SH-SY5Y (cell line): ENCODE data around the gene GRAMD2A.

ENCODE experiments used
- GATA2 ChIP-seq: IDR thresholded peaks from 2 replicates; pipeline ENCODE4 v1.6.1; 2011; ENCODE audit warnings: mild to moderate bottlenecking, low read depth, low read length
- GATA3 ChIP-seq: IDR thresholded peaks from 2 replicates; pipeline ENCODE4 v1.6.1; 2011; ENCODE audit warnings: low read depth, mild to moderate bottlenecking, low read length, moderate library complexity

DNA sequence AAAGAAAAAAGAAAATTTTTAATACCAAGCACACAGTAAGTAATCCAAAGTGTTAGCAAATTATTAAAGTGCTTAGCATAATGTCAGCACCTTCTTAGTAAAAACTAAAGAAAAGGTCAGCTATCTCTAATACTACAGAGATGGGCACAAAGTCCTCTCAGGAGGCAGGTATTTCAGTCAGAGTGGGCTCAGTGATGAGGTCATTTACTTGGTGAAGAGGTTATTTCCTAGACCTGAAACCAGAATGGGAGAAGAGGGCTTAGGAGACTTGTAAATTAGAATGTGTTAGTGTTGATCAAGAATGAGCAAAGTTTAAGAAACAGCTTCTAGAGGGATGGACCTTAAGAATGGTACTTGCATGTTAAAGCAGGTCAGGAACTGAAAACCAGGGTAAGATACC is 42.1 kb upstream of the GRAMD2A start:
- TF ChIP-seq GATA3 (no peak), GATA2 (no peak)
